K562 (cell line): ENCODE data around the gene PCSK2. TPM values are rescaled to one million over a fixed set of nuclear protein-coding genes. Genes with fewer than 3 reads are reported as not detected.

Source experiments
- ATAC-seq: fragments of 200-7000 bp; cut with Tn5 transposase; 3 replicates; pipeline ENCODE4 v1.9.1; 2020; ENCODE audit warnings: moderate library complexity
- BruUV-seq: library from RNA; stranded (reverse); fragments of 400-500 nt; replicated peaks from 2 replicates; lab custom pipeline; 2021; lab: Mats Ljungman, UMichigan
- CTCF ChIA-PET: fragments of 300-600 bp; formaldehyde crosslinking; extraction: SDS; loops from one replicate; lab custom pipeline; 2021; ENCODE audit warnings: low intra/inter-chr PET ratio; lab: Yijun Ruan, JAX
- POLR2A ChIA-PET: fragments of 300-600, 350-650 bp; sonication (Branson Sonifier 250); formaldehyde crosslinking; extraction: SDS; loops from one replicate; lab custom pipeline; 2021; ENCODE audit warnings: antibody characterized with exemption, inconsistent platforms; lab: Yijun Ruan, JAX
- DNase-seq, 4 experiments: peaks; one replicate each; pipeline versions ENCODE4 v3.0.0 to v3.0.0-alpha.2; 2011 to 2018; ENCODE audit warnings: low spot score in 3 of 4, mixed read lengths in 3 of 4; ENCODE audit errors: extremely low read depth in 1 of 4
- FAIRE-seq: peaks from 2 replicates; lab custom pipeline; 2011; peaks lifted over from hg19 to GRCh38; lab: Jason Lieb, UNC
- H2AFZ ChIP-seq: 2 replicates; pipeline ENCODE4 v1.6.0; 2011; ENCODE audit warnings: low read depth, low read length, control low read depth, inconsistent platforms
- H3K27ac ChIP-seq: fragments of 200-600 bp; 3 replicates; pipeline ENCODE4 v1.8.0; 2011; ENCODE audit warnings: low read depth, mild to moderate bottlenecking, control low read depth, inconsistent platforms, low read length, moderate library complexity, mixed read lengths; ENCODE audit errors: extremely low read depth
- H3K27me3 ChIP-seq, 2 experiments: fragments of 300-600 bp in 1 of 2; 2 replicates in 1 of 2; 3 replicates in 1 of 2; pipeline versions ENCODE4 v1.6.0 to v1.8.0; 2011; ENCODE audit warnings: inconsistent platforms in 2 of 2, low read length in 2 of 2, mild to moderate bottlenecking in 1 of 2, mixed read lengths in 1 of 2, moderate library complexity in 1 of 2; ENCODE audit not compliant: control insufficient read depth in 2 of 2, insufficient read depth in 2 of 2
- H3K36me3 ChIP-seq: fragments of 300-600 bp; 3 replicates; pipeline ENCODE4 v1.8.0; 2011; ENCODE audit warnings: mild to moderate bottlenecking, low read length, inconsistent platforms; ENCODE audit not compliant: control insufficient read depth, insufficient read depth
- H3K4me1 ChIP-seq, 2 experiments: fragments of 200-600 bp in 1 of 2; replicated peaks in 1 of 2; 2 replicates in 1 of 2; 3 replicates in 1 of 2; pipeline versions ENCODE4 v1.5.1 to v1.8.0; 2011; ENCODE audit warnings: inconsistent platforms in 2 of 2, low read length in 2 of 2, mild to moderate bottlenecking in 1 of 2, mixed read lengths in 1 of 2, moderate library complexity in 1 of 2; ENCODE audit not compliant: control insufficient read depth in 2 of 2, insufficient read depth in 2 of 2
- H3K4me2 ChIP-seq: 2 replicates; pipeline ENCODE4 v1.6.1; 2011; ENCODE audit warnings: low read length, control low read depth, inconsistent platforms, mixed read lengths; ENCODE audit not compliant: insufficient read depth
- H3K4me3 ChIP-seq: fragments of 200-600 bp; sonication (generic), shearing (Covaris generic); 2 replicates; pipeline ENCODE4 v1.5.1; 2016; ENCODE audit warnings: control low read depth, inconsistent platforms
- H3K79me2 ChIP-seq: fragments of 200-600 bp; 3 replicates; pipeline ENCODE4 v1.8.0; 2011; ENCODE audit warnings: low read length, inconsistent platforms; ENCODE audit not compliant: control insufficient read depth, insufficient read depth
- H3K9ac ChIP-seq, 2 experiments: 2 replicates each; pipeline versions ENCODE4 v1.6.0 to v1.6.1; 2011; ENCODE audit warnings: low read depth in 2 of 2, low read length in 2 of 2, control low read depth in 1 of 2, inconsistent platforms in 1 of 2, mild to moderate bottlenecking in 1 of 2, mixed read lengths in 1 of 2; ENCODE audit not compliant: insufficient read depth in 1 of 2
- H3K9me1 ChIP-seq: one replicate; pipeline ENCODE4 v1.6.0; 2011; ENCODE audit warnings: inconsistent platforms, mild to moderate bottlenecking, low read length, moderate library complexity; ENCODE audit not compliant: control insufficient read depth, insufficient read depth
- H3K9me3 ChIP-seq: replicated peaks from 2 replicates; pipeline ENCODE4 v1.5.1; 2011; ENCODE audit warnings: low read depth, low read length, inconsistent platforms; ENCODE audit not compliant: control insufficient read depth, insufficient read depth
- H4K20me1 ChIP-seq: replicated peaks from 2 replicates; pipeline ENCODE4 v1.6.1; 2011; ENCODE audit warnings: low read length, inconsistent platforms, mixed read lengths; ENCODE audit not compliant: control insufficient read depth, insufficient read depth
- TAF1 ChIP-seq: IDR thresholded peaks from 2 replicates; pipeline ENCODE4 v1.6.1; 2011; ENCODE audit warnings: mild to moderate bottlenecking, low read length, moderate library complexity; ENCODE audit not compliant: insufficient read depth, control insufficient read depth, severe bottlenecking; ENCODE audit errors: extremely low read depth
- TSHZ1 ChIP-seq: fragments of 250-450 bp; sonication (Bioruptor Pico); IDR thresholded peaks from 2 replicates; pipeline ENCODE4 v1.4.0; 2020; ENCODE audit warnings: mild to moderate bottlenecking, moderate library complexity
- ZNF134 ChIP-seq: fragments of 250-450 bp; sonication (Bioruptor Pico); conservative IDR thresholded peaks from 2 replicates; pipeline ENCODE4 v1.4.0; 2020
- WGBS: fragments of 100-300 bp; shearing (Covaris generic); methylation state at CpG from one replicate; pipeline ENCODE4 v1.1.6; 2016; ENCODE audit warnings: low coverage, mixed read lengths; ENCODE audit not compliant: insufficient coverage; ENCODE audit errors: missing lambda C conversion rate; 5-methylcytosine and 5-hydroxymethylcytosine counted together
- in situ Hi-C: fragments of 300-500 bp; cut with MboI; formaldehyde crosslinking; loops from 4 replicates; pipeline ENCODE4 v1.15.0; 2018; ENCODE audit warnings: inconsistent platforms, mixed read lengths
- intact Hi-C: fragments of 100-400 bp; cut with micrococcal nuclease; formaldehyde crosslinking; loops from 2 replicates; pipeline ENCODE4 v1.14.2; 2022
- polyA plus RNA-seq, 8 experiments: library from polyadenylated mRNA; depleted of rRNA in 4 of 8; stranded (reverse) in 5 of 8; unstranded in 3 of 8; fragments of >200 nt; fragmentation: Nextera tagmentation in 2 of 8; fragmentation: Illumina TruSeq in 1 of 8; extraction: Ambion mirVana in 2 of 8; extraction: Trizol in 1 of 8; gene quantifications; 2 replicates each; pipeline versions ENCODE4 v1.2.1 to v1.2.3, GENCODE V29; 2011 to 2014; ENCODE audit warnings: inconsistent platforms in 1 of 8, missing spikeins in 1 of 8
- total RNA-seq, 7 experiments: library from RNA; depleted of rRNA in 6 of 7; stranded (reverse); fragments of >200 nt in 6 of 7; fragmentation: Illumina TruSeq in 2 of 7; extraction: Trizol in 2 of 7; gene quantifications; 2 replicates each; pipeline versions ENCODE4 v1.2.1 to v1.2.3, GENCODE V29; 2011 to 2021; ENCODE audit warnings: low replicate concordance in 1 of 7

Gene PCSK2
- total and polyA plus RNA-seq, 9 of the 15 experiments (the other 6 are each of a cell fraction or from before 2014, with no cell fraction given) = 0.04 to 0.07 (median 0.05) TPM; not detected in 6

GRCh38 chr20:17344790-17345189, 118.0 kb downstream of the PCSK2 start:
- FAIRE-seq (no peak), DNase-seq (no peak), ATAC-seq (no peak)
- Histone ChIP-seq H3K27ac (no peak overlapping the region), H3K4me3 (no peak overlapping the region), H3K36me3 (no peaks in the 10 kb centered on the region), H3K9ac (no peak overlapping the region), H3K9me3 (no peaks in the 10 kb centered on the region), H4K20me1 (no peaks in the 10 kb centered on the region), H3K79me2 (no peaks in the 10 kb centered on the region), H3K9me1 (no peaks in the 10 kb centered on the region), H3K4me2 (no peak overlapping the region), H3K4me1 (no peaks in the 10 kb centered on the region), H3K27me3 (no peaks in the 10 kb centered on the region), H2AFZ (no peak overlapping the region)
- no TSS peak for BruUV-seq
- TF ChIP-seq TAF1 (no peak), ZNF134 (CRISPR knock-in tag) (no peak), TSHZ1 (CRISPR knock-in tag) (no peak)
- POLR2A ChIA-PET = no interaction called here
- intact Hi-C loops = no loop called here
- CTCF ChIA-PET = no interaction called here
- in situ Hi-C loops = no loop called here
- WGBS = 3% methylated on average over 2 of the region's 2 CpGs
